CD4-positive, CD25-positive, alpha-beta regulatory T cell (primary cell): ENCODE measurements around the gene DNAJC30. TPM values are rescaled to one million over a fixed set of nuclear protein-coding genes. Genes with fewer than 3 reads are reported as not detected.

Experiments used
- ATAC-seq, 2 donors: fragments of 150-1000 bp; cut with Tn5 transposase; one replicate each; pipeline ENCODE4 v1.10.0; 2021; ENCODE audit warnings: low read depth in 2 of 2, moderate number of reproducible peaks in 2 of 2, moderate library complexity in 1 of 2
- DNase-seq, 3 donors: peaks; one replicate each; pipeline versions ENCODE4 v3.0.0 to v3.0.0-alpha.2; 2012 to 2022; ENCODE audit warnings: mixed read lengths in 1 of 3
- H3K27ac ChIP-seq: one replicate; pipeline ENCODE4 v1.7.0; 2013; ENCODE audit warnings: mild to moderate bottlenecking, low read length; ENCODE audit not compliant: insufficient read depth, poor library complexity, severe bottlenecking
- H3K27me3 ChIP-seq: one replicate; pipeline ENCODE4 v1.7.0; 2013; ENCODE audit warnings: low read length; ENCODE audit not compliant: control insufficient read depth, insufficient read depth
- H3K36me3 ChIP-seq: one replicate; pipeline ENCODE4 v1.7.0; 2013; ENCODE audit warnings: mild to moderate bottlenecking, low read length, moderate library complexity; ENCODE audit not compliant: control insufficient read depth, insufficient read depth
- H3K4me1 ChIP-seq: 2 replicates; pipeline ENCODE4 v1.7.0; 2013; ENCODE audit warnings: mild to moderate bottlenecking, low read length; ENCODE audit not compliant: insufficient read depth, control insufficient read depth, poor library complexity, severe bottlenecking
- H3K4me3 ChIP-seq: one replicate; pipeline ENCODE4 v1.7.0; 2013; ENCODE audit warnings: low read depth, mild to moderate bottlenecking, low read length, moderate library complexity
- H3K9me3 ChIP-seq, 2 experiments: 1 replicate in 1 of 2; 2 replicates in 1 of 2; pipeline ENCODE4 v1.7.0; 2013; ENCODE audit warnings: low read length in 2 of 2, mild to moderate bottlenecking in 1 of 2, moderate library complexity in 1 of 2; ENCODE audit not compliant: control insufficient read depth in 2 of 2
- H3K27ac Mint-ChIP-seq, 3 donors: one replicate each; pipeline ENCODE4 v1.8.0; 2020 to 2022; ENCODE audit warnings: mild to moderate bottlenecking in 3 of 3, mixed read lengths in 3 of 3, moderate library complexity in 2 of 3
- H3K27me3 Mint-ChIP-seq: one replicate; pipeline ENCODE4 v1.8.0; 2022; ENCODE audit warnings: mild to moderate bottlenecking, mixed read lengths
- H3K36me3 Mint-ChIP-seq: one replicate; pipeline ENCODE4 v1.8.0; 2020; ENCODE audit warnings: mixed read lengths
- H3K4me1 Mint-ChIP-seq, 4 donors: one replicate each; pipeline ENCODE4 v1.8.0; 2020 to 2022; ENCODE audit warnings: mixed read lengths in 4 of 4, mild to moderate bottlenecking in 1 of 4
- H3K4me3 Mint-ChIP-seq, 4 donors: one replicate each; pipeline ENCODE4 v1.8.0; 2020 to 2022; ENCODE audit warnings: mild to moderate bottlenecking in 4 of 4, mixed read lengths in 4 of 4, moderate library complexity in 3 of 4
- H3K9me3 Mint-ChIP-seq, 7 donors: one replicate each; pipeline ENCODE4 v1.8.0; 2020 to 2022; ENCODE audit warnings: mixed read lengths in 7 of 7, mild to moderate bottlenecking in 3 of 7, moderate library complexity in 2 of 7
- polyA plus RNA-seq, 4 donors: library from polyadenylated mRNA; unstranded; fragments of 300-500 nt; fragmentation: Illumina TruSeq; gene quantifications; one replicate each; pipeline ENCODE4 v1.2.3, GENCODE V29; 2021
- total RNA-seq: library from RNA; stranded (reverse); gene quantifications from one replicate; pipeline ENCODE4 v1.2.3, GENCODE V29; 2022

DNAJC30 gene
- total and polyA plus RNA-seq, 5 donors from 2014 or later = 10.0 to 14.4 (median 12.7) TPM

GRCh38 chr7:73688288-73688687 lies 5.0 kb upstream of the DNAJC30 start:
- Mint-ChIP-seq H3K4me1 (peaks cover 7 to 34% (median 12%) of the 10 kb centered on the region in 4 donors), H3K27me3 (no peaks in the 10 kb centered on the region), H3K4me3 (peak overlapping the region in 2 of 4 donors; percentile 35 to 41), H3K27ac (peak overlapping the region in 2 of 3 donors; percentile 12), H3K9me3 (no peaks in the 10 kb centered on the region), H3K36me3 (peaks cover 45% of the 10 kb centered on the region)
- Histone ChIP-seq H3K4me3 (no peak overlapping the region), H3K36me3 (peaks cover 62% of the 10 kb centered on the region), H3K27me3 (no peaks in the 10 kb centered on the region), H3K4me1 (peaks cover 13% of the 10 kb centered on the region), H3K9me3 (no peaks in the 10 kb centered on the region), H3K27ac (no peak overlapping the region)
- ATAC-seq (no peak), DNase-seq (no peak)

- DNase-seq = no peak
- H3K27ac ChIP-seq = no peak overlapping the region
- Mint-ChIP-seq H3K4me3 (peak overlapping the region; percentile 76 to 80 (median 80)), H3K27me3 (no peaks in the 10 kb centered on the region), H3K4me1 (peaks cover 17 to 57% (median 29%) of the 10 kb centered on the region in 4 donors), H3K36me3 (peaks cover 34% of the 10 kb centered on the region), H3K27ac (no peak overlapping the region), H3K9me3 (peaks cover 0 to 2% (median 0%) of the 10 kb centered on the region in 7 donors)
- H3K4me3 ChIP-seq = no peak overlapping the region
- H3K9me3 ChIP-seq = no peaks in the 10 kb centered on the region
- no peaks in the 10 kb centered on the region for H3K27me3 ChIP-seq
- no peak for ATAC-seq
- H3K4me1 ChIP-seq = peaks cover 34% of the 10 kb centered on the region
- H3K36me3 ChIP-seq = peaks cover 33% of the 10 kb centered on the region
Observed at GRCh38 chr7:73685311-73685710, 2.1 kb upstream of the DNAJC30 start.

- ATAC-seq = no peak
- peaks cover 34% of the 10 kb centered on the region for H3K4me1 ChIP-seq
Observed at GRCh38 chr7:73683788-73684693, 788 bp upstream of the DNAJC30 start.

GRCh38 chr7:73682745-73683055 lies 553 bp downstream of the DNAJC30 start:
- peaks cover 34% of the 10 kb centered on the region for H3K4me1 ChIP-seq
- no peaks in the 10 kb centered on the region for H3K9me3 ChIP-seq
- Mint-ChIP-seq H3K27ac (peak overlapping the region; percentile 91 to 98 (median 94)), H3K27me3 (no peaks in the 10 kb centered on the region), H3K4me3 (peak overlapping the region; percentile 96 to 99 (median 96)), H3K36me3 (peaks cover 27% of the 10 kb centered on the region), H3K9me3 (peaks cover 0 to 4% (median 0%) of the 10 kb centered on the region in 7 donors), H3K4me1 (peaks cover 13 to 57% (median 28%) of the 10 kb centered on the region in 4 donors)
- H3K4me3 ChIP-seq = peak overlapping the region; percentile 77
- peaks cover 15% of the 10 kb centered on the region for H3K36me3 ChIP-seq
- no peaks in the 10 kb centered on the region for H3K27me3 ChIP-seq
- H3K27ac ChIP-seq = peak overlapping the region; percentile 78
- ATAC-seq (no peak), DNase-seq (no peak)

More at GRCh38 chr7:73683788-73684693, 788 bp upstream of the DNAJC30 start:
- Histone ChIP-seq H3K27me3 (no peaks in the 10 kb centered on the region), H3K9me3 (no peaks in the 10 kb centered on the region), H3K36me3 (peaks cover 25% of the 10 kb centered on the region), H3K4me3 (peak overlapping the region; percentile 90), H3K27ac (peak overlapping the region; percentile 78)
- peak in 1 of 3 donors; percentile 13 for DNase-seq
- H3K27ac Mint-ChIP-seq = peak overlapping the region; percentile 94 to 99 (median 98)
- peaks cover 25% of the 10 kb centered on the region for H3K36me3 Mint-ChIP-seq
- no peaks in the 10 kb centered on the region for H3K27me3 Mint-ChIP-seq
- H3K4me3 Mint-ChIP-seq = peak overlapping the region; percentile 96 to 99 (median 96)
- peaks cover 0 to 2% (median 0%) of the 10 kb centered on the region in 7 donors for H3K9me3 Mint-ChIP-seq
- peaks cover 13 to 58% (median 30%) of the 10 kb centered on the region in 4 donors for H3K4me1 Mint-ChIP-seq

- H3K9me3 ChIP-seq = no peaks in the 10 kb centered on the region
- H3K27ac ChIP-seq = no peak overlapping the region
- ATAC-seq = no peak
- peaks cover 2% of the 10 kb centered on the region for H3K36me3 ChIP-seq
- no peak overlapping the region for H3K4me3 ChIP-seq
- no peak for DNase-seq
- H3K27ac Mint-ChIP-seq = peak overlapping the region in 1 of 3 donors; percentile 78
- H3K27me3 Mint-ChIP-seq = no peaks in the 10 kb centered on the region
- H3K9me3 Mint-ChIP-seq = peaks cover 0 to 4% (median 0%) of the 10 kb centered on the region in 7 donors
- peak overlapping the region; percentile 91 to 97 (median 96) for H3K4me3 Mint-ChIP-seq
- no peaks in the 10 kb centered on the region for H3K27me3 ChIP-seq
- H3K4me1 ChIP-seq = peaks cover 34% of the 10 kb centered on the region
- peaks cover 19% of the 10 kb centered on the region for H3K36me3 Mint-ChIP-seq
- H3K4me1 Mint-ChIP-seq = peaks cover 8 to 49% (median 25%) of the 10 kb centered on the region in 4 donors
Observed at GRCh38 chr7:73681031-73681430, 2.2 kb downstream of the DNAJC30 start.

GRCh38 chr7:73680501-73680900 lies 2.8 kb downstream of the DNAJC30 start:
- H3K27me3 ChIP-seq = no peaks in the 10 kb centered on the region
- Mint-ChIP-seq H3K4me3 (peak overlapping the region in 3 of 4 donors; percentile 96 to 97 (median 96)), H3K27ac (no peak overlapping the region), H3K9me3 (peaks cover 0 to 4% (median 0%) of the 10 kb centered on the region in 7 donors), H3K36me3 (peaks cover 19% of the 10 kb centered on the region), H3K4me1 (peaks cover 7 to 48% (median 24%) of the 10 kb centered on the region in 4 donors), H3K27me3 (no peaks in the 10 kb centered on the region)
- H3K4me3 ChIP-seq = no peak overlapping the region
- H3K4me1 ChIP-seq = peaks cover 34% of the 10 kb centered on the region
- no peak overlapping the region for H3K27ac ChIP-seq
- H3K36me3 ChIP-seq = peaks cover 2% of the 10 kb centered on the region
- no peak for DNase-seq
- no peak for ATAC-seq
- no peaks in the 10 kb centered on the region for H3K9me3 ChIP-seq

- no peak for ATAC-seq
- Histone ChIP-seq H3K4me1 (peaks cover 30% of the 10 kb centered on the region), H3K9me3 (no peaks in the 10 kb centered on the region), H3K27ac (no peak overlapping the region), H3K27me3 (no peaks in the 10 kb centered on the region), H3K36me3 (peaks cover 2% of the 10 kb centered on the region), H3K4me3 (no peak overlapping the region)
- no peak overlapping the region for H3K27ac Mint-ChIP-seq
- peak overlapping the region in 2 of 4 donors; percentile 43 to 97 for H3K4me3 Mint-ChIP-seq
- H3K27me3 Mint-ChIP-seq = peaks cover 4% of the 10 kb centered on the region
- peaks cover 19% of the 10 kb centered on the region for H3K36me3 Mint-ChIP-seq
- peaks cover 0 to 4% (median 0%) of the 10 kb centered on the region in 7 donors for H3K9me3 Mint-ChIP-seq
- DNase-seq = no peak
- peaks cover 7 to 41% (median 24%) of the 10 kb centered on the region in 4 donors for H3K4me1 Mint-ChIP-seq
Observed at GRCh38 chr7:73679709-73680108, 3.5 kb downstream of the DNAJC30 start.
